GM23248 (cell line): ENCODE data around the gene NVL. TPM values are rescaled to one million over a fixed set of nuclear protein-coding genes. Genes with fewer than 3 reads are reported as not detected.
A peak's percentile ranks its signal among the peaks of the same experiment; 100 is the strongest.
"Not testable (repeated sequence)": the region's sequence is repeated elsewhere in the genome, so short reads cannot be mapped to it uniquely, and the experiment has no call there.

Source experiments
- DNase-seq: peaks from one replicate; pipeline ENCODE4 v3.0.0-alpha.2; 2015
- H2AFZ ChIP-seq: fragments of 200-600 bp; sonication (generic); 2 replicates; pipeline ENCODE4 v1.6.1; 2016; ENCODE audit warnings: antibody characterized with exemption
- H3F3A ChIP-seq: fragments of 200-600 bp; sonication (generic); 2 replicates; pipeline ENCODE4 v1.6.1; 2016; ENCODE audit warnings: mild to moderate bottlenecking, antibody characterized with exemption, mixed run types; ENCODE audit not compliant: insufficient read depth
- H3K27ac ChIP-seq: fragments of 200-600 bp; sonication (generic); 2 replicates; pipeline ENCODE4 v1.5.1; 2016; ENCODE audit warnings: mild to moderate bottlenecking
- H3K27me3 ChIP-seq: fragments of 200-600 bp; sonication (generic); replicated peaks from 2 replicates; pipeline ENCODE4 v1.6.1; 2016; ENCODE audit warnings: mild to moderate bottlenecking; ENCODE audit not compliant: insufficient read depth
- H3K36me3 ChIP-seq: fragments of 200-600 bp; sonication (generic); 2 replicates; pipeline ENCODE4 v1.6.1; 2016; ENCODE audit warnings: low read depth, mild to moderate bottlenecking
- H3K4me1 ChIP-seq: fragments of 200-600 bp; sonication (generic); 2 replicates; pipeline ENCODE4 v1.6.1; 2016; ENCODE audit warnings: mild to moderate bottlenecking; ENCODE audit not compliant: insufficient read depth
- H3K4me2 ChIP-seq: fragments of 200-600 bp; sonication (generic); one replicate; pipeline ENCODE4 v1.6.1; 2016; ENCODE audit warnings: mild to moderate bottlenecking; ENCODE audit not compliant: unreplicated experiment
- H3K4me3 ChIP-seq: fragments of 200-600 bp; sonication (generic); 2 replicates; pipeline ENCODE4 v1.5.1; 2016; ENCODE audit warnings: mild to moderate bottlenecking
- H3K79me2 ChIP-seq: fragments of 200-600 bp; sonication (generic); 2 replicates; pipeline ENCODE4 v1.6.1; 2016; ENCODE audit warnings: mild to moderate bottlenecking; ENCODE audit not compliant: insufficient read depth
- H3K9ac ChIP-seq: fragments of 200-600 bp; sonication (generic); 2 replicates; pipeline ENCODE4 v1.6.1; 2016; ENCODE audit warnings: mild to moderate bottlenecking
- H3K9me2 ChIP-seq: fragments of 200-600 bp; sonication (generic); 2 replicates; pipeline ENCODE4 v1.6.1; 2016; ENCODE audit warnings: mixed run types, mild to moderate bottlenecking, moderate library complexity; ENCODE audit not compliant: insufficient read depth
- H3K9me3 ChIP-seq: fragments of 200-600 bp; sonication (generic); one replicate; pipeline ENCODE4 v1.6.1; 2017; ENCODE audit warnings: low read depth
- H4K20me1 ChIP-seq: fragments of 200-600 bp; sonication (generic); 2 replicates; pipeline ENCODE4 v1.6.0; 2016; ENCODE audit not compliant: insufficient read depth
- EZH2 ChIP-seq: fragments of 200-600 bp; sonication (generic); IDR thresholded peaks from 2 replicates; pipeline ENCODE4 v1.6.1; 2018; ENCODE audit warnings: antibody characterized with exemption, mild to moderate bottlenecking; ENCODE audit not compliant: insufficient read depth, poor library complexity, severe bottlenecking
- EZH2phosphoT487 ChIP-seq: fragments of 200-600 bp; sonication (generic); IDR thresholded peaks from 2 replicates; pipeline ENCODE4 v1.6.1; 2018; ENCODE audit warnings: antibody characterized with exemption, moderate library complexity, mild to moderate bottlenecking, low read depth; ENCODE audit not compliant: insufficient read depth
- WGBS, 2 experiments: methylation state at CpG; one replicate each; pipeline ENCODE4 v1.1.6; 2015 to 2017; ENCODE audit warnings: low lambda C conversion rate in 2 of 2, low coverage in 1 of 2; ENCODE audit errors: missing lambda C conversion rate in 2 of 2; 5-methylcytosine and 5-hydroxymethylcytosine counted together
- in situ Hi-C: fragments of 300-500 bp; cut with MboI; formaldehyde crosslinking; loops from 2 replicates; pipeline ENCODE4 v1.15.0; 2020
- polyA plus RNA-seq: library from polyadenylated mRNA; unstranded; fragments of >200 nt; fragmentation: Nextera tagmentation; extraction: Ambion mirVana; gene quantifications from 2 replicates; pipeline ENCODE4 v1.2.1, GENCODE V29; 2016
- total RNA-seq: library from RNA; depleted of rRNA; stranded (reverse); fragments of >200 nt; shearing (Covaris generic); gene quantifications from 2 replicates; pipeline ENCODE4 v1.2.3, GENCODE V29; 2014

Gene NVL
- total and polyA plus RNA-seq, 2 experiments from 2014 or later, result 17.9 to 28.3 TPM

- Histone ChIP-seq H2AFZ (peak overlapping the region; percentile 91), H3K9me2 (no peaks in the 10 kb centered on the region), H3K79me2 (peaks cover 53% of the 10 kb centered on the region), H3K9me3 (no peaks in the 10 kb centered on the region), H3K9ac (peak overlapping the region; percentile 86), H3K36me3 (peaks cover 8% of the 10 kb centered on the region; the same call in 1 of the 2 replicates), H3K4me1 (peaks cover 10% of the 10 kb centered on the region; the same call in 1 of the 2 replicates), H4K20me1 (peaks cover 6% of the 10 kb centered on the region; the same call in 1 of the 2 replicates), H3K27me3 (no peaks in the 10 kb centered on the region), H3K4me3 (peak overlapping the region; percentile 89), H3K4me2 (peak overlapping the region; percentile 98), H3K27ac (peak overlapping the region; percentile 86), H3F3A (peaks cover 10% of the 10 kb centered on the region; the same call in 1 of the 2 replicates)
- no peak for TF ChIP-seq EZH2phosphoT487
- no peak for TF ChIP-seq EZH2
- in situ Hi-C loops, result no loop called here
- 12 to 14% methylated on average over 9 of the region's 9 CpGs for WGBS, 2 experiments
- DNase-seq, result peak; percentile 79
Observed at GRCh38 chr1:224357626-224358124, 27.7 kb upstream of the NVL start.

- Histone ChIP-seq H2AFZ (peak within 1 kb of the TSS; percentile 91), H4K20me1 (peaks cover 6% of the 10 kb centered on the region; the same call in 1 of the 2 replicates), H3K36me3 (peaks cover 8% of the 10 kb centered on the region; the same call in 1 of the 2 replicates), H3K4me2 (peak within 1 kb of the TSS; percentile 98), H3K79me2 (peaks cover 45% of the 10 kb centered on the region), H3F3A (peaks cover 10% of the 10 kb centered on the region; the same call in 1 of the 2 replicates), H3K4me1 (peaks cover 10% of the 10 kb centered on the region; the same call in 1 of the 2 replicates), H3K4me3 (peak within 1 kb of the TSS; percentile 89), H3K9me2 (no peaks in the 10 kb centered on the region), H3K27me3 (no peaks in the 10 kb centered on the region), H3K9me3 (no peaks in the 10 kb centered on the region), H3K9ac (peak within 1 kb of the TSS; percentile 86), H3K27ac (peak within 1 kb of the TSS; percentile 86)
- in situ Hi-C loops, result no loop called here
- WGBS, 2 experiments, result 1% methylated on average over 66 to 68 of the region's 78 CpGs
- peak; percentile 98 for DNase-seq
- no peak for TF ChIP-seq EZH2phosphoT487
Observed at GRCh38 chr1:224356685-224357625, 27.0 kb upstream of the NVL start, which contains the start of gene CNIH4. TSS of gene CNIH4 (plus strand) at chr1:224356879. CDS start at chr1:224356925, 46 bp downstream.

GRCh38 chr1:224353975-224354925 lies 24.3 kb upstream of the NVL start:
- Histone ChIP-seq H3F3A (peaks cover 10% of the 10 kb centered on the region; the same call in 1 of the 2 replicates), H3K4me2 (no peak overlapping the region), H2AFZ (no peak overlapping the region), H3K27ac (no peak overlapping the region), H3K4me1 (peaks cover 10% of the 10 kb centered on the region; the same call in 1 of the 2 replicates), H3K9me2 (no peaks in the 10 kb centered on the region), H3K9ac (no peak overlapping the region), H3K36me3 (0 out of 2 replicates have a peak, but pooled peaks cover 2% of the 10 kb centered on the region), H3K4me3 (no peak overlapping the region), H3K79me2 (peaks cover 18% of the 10 kb centered on the region), H3K27me3 (no peaks in the 10 kb centered on the region), H3K9me3 (no peaks in the 10 kb centered on the region), H4K20me1 (peaks cover 6% of the 10 kb centered on the region; the same call in 1 of the 2 replicates)
- in situ Hi-C loops, result no loop called here
- WGBS, 2 experiments, result 78 to 81% methylated on average over 5 of the region's 5 CpGs
- TF ChIP-seq EZH2phosphoT487 (no peak), EZH2 (no peak)
- DNase-seq, result no peak

- H3K4me1 ChIP-seq, H3K27me3 ChIP-seq, H3K4me2 ChIP-seq, in situ Hi-C loops, H4K20me1 ChIP-seq, H3K79me2 ChIP-seq, H3K9ac ChIP-seq, H3K4me3 ChIP-seq, H2AFZ ChIP-seq, H3K36me3 ChIP-seq, H3K27ac ChIP-seq, DNase-seq, H3F3A ChIP-seq, H3K9me3 ChIP-seq, H3K9me2 ChIP-seq: not testable (repeated sequence)
- WGBS, 2 experiments, result 89 to 90% methylated on average over 39 to 42 of the region's 49 CpGs
Observed at GRCh38 chr1:224352436-224353085, 22.6 kb upstream of the NVL start.

- H3K27me3 ChIP-seq, H3F3A ChIP-seq, DNase-seq, H3K9me2 ChIP-seq, in situ Hi-C loops, H4K20me1 ChIP-seq, H3K79me2 ChIP-seq, H3K4me1 ChIP-seq, H2AFZ ChIP-seq, H3K4me2 ChIP-seq, H3K36me3 ChIP-seq, H3K9ac ChIP-seq, H3K9me3 ChIP-seq, H3K4me3 ChIP-seq, H3K27ac ChIP-seq: not testable (repeated sequence)
- 81 to 86% methylated on average over 7 to 30 of the region's 30 CpGs for WGBS, 2 experiments
Observed at GRCh38 chr1:224349716-224350115, 19.7 kb upstream of the NVL start.
